IMR-90 (cell line): ENCODE measurements around the gene RRP7A. TPM values are rescaled to one million over a fixed set of nuclear protein-coding genes. Genes with fewer than 3 reads are reported as not detected.

Source experiments
- ATAC-seq: fragments of 200-7000 bp; cut with Tn5 transposase; 2 replicates; pipeline ENCODE4 v1.9.1; 2020; ENCODE audit warnings: low read depth, mild to moderate bottlenecking, moderate library complexity
- BruUV-seq: library from RNA; stranded (reverse); fragments of 400-500 nt; replicated peaks from 2 replicates; lab custom pipeline; 2021; lab: Mats Ljungman, UMichigan
- CTCF ChIA-PET: fragments of 300-600 bp; formaldehyde crosslinking; extraction: SDS; loops from one replicate; lab custom pipeline; 2021; ENCODE audit warnings: antibody characterized with exemption; lab: Yijun Ruan, JAX
- POLR2A ChIA-PET: fragments of 300-600 bp; sonication (Branson Sonifier 250); formaldehyde crosslinking; loops from one replicate; lab custom pipeline; 2022; ENCODE audit warnings: antibody characterized with exemption; ENCODE audit not compliant: unreplicated experiment; lab: Charles Lee
- DNase-seq: peaks from one replicate; pipeline ENCODE4 v3.0.0; 2013
- H2AFZ ChIP-seq: replicated peaks from 2 replicates; pipeline ENCODE3; 2013; ENCODE audit warnings: low read length, mild to moderate bottlenecking; ENCODE audit not compliant: poor library complexity
- H2AK5ac ChIP-seq: 2 replicates; pipeline ENCODE4 v1.6.1; 2013; ENCODE audit warnings: low read depth, low read length, inconsistent platforms
- H2AK9ac ChIP-seq: replicated peaks from 2 replicates; pipeline ENCODE3; 2013; ENCODE audit warnings: mild to moderate bottlenecking, low read depth, low read length, moderate library complexity; ENCODE audit not compliant: poor library complexity
- H2BK120ac ChIP-seq: 2 replicates; pipeline ENCODE4 v1.6.1; 2013; ENCODE audit warnings: low read depth, low read length, inconsistent platforms
- H2BK15ac ChIP-seq: 3 replicates; pipeline ENCODE4 v1.6.1; 2013; ENCODE audit warnings: low read depth, low read length, inconsistent platforms
- H2BK20ac ChIP-seq: 2 replicates; pipeline ENCODE4 v1.6.1; 2013; ENCODE audit warnings: low read depth, mild to moderate bottlenecking, inconsistent platforms, low read length, moderate library complexity
- H2BK5ac ChIP-seq: 2 replicates; pipeline ENCODE4 v1.6.1; 2013; ENCODE audit warnings: mild to moderate bottlenecking, low read depth, low read length, inconsistent platforms; ENCODE audit not compliant: poor library complexity, severe bottlenecking
- H3K14ac ChIP-seq: replicated peaks from 2 replicates; pipeline ENCODE4 v1.6.1; 2013; ENCODE audit warnings: low read depth, low read length, inconsistent platforms
- H3K18ac ChIP-seq: 2 replicates; pipeline ENCODE4 v1.6.1; 2013; ENCODE audit warnings: low read depth, low read length, control low read depth
- H3K23ac ChIP-seq: 2 replicates; pipeline ENCODE4 v1.6.1; 2013; ENCODE audit warnings: low read depth, low read length, inconsistent platforms
- H3K27ac ChIP-seq: 2 replicates; pipeline ENCODE4 v1.5.1; 2013; ENCODE audit warnings: mild to moderate bottlenecking, control low read depth, low read length; ENCODE audit not compliant: insufficient read depth
- H3K27me3 ChIP-seq: 2 replicates; pipeline ENCODE4 v1.6.1; 2013; ENCODE audit warnings: low read length; ENCODE audit not compliant: control insufficient read depth, insufficient read depth
- H3K36me3 ChIP-seq: 2 replicates; pipeline ENCODE4 v1.6.1; 2013; ENCODE audit warnings: low read length, mixed read lengths; ENCODE audit not compliant: control insufficient read depth, insufficient read depth
- H3K4ac ChIP-seq: 2 replicates; pipeline ENCODE4 v1.6.1; 2013; ENCODE audit warnings: low read depth, low read length, inconsistent platforms
- H3K4me1 ChIP-seq: 2 replicates; pipeline ENCODE4 v1.6.1; 2013; ENCODE audit warnings: low read length, mixed read lengths; ENCODE audit not compliant: control insufficient read depth, insufficient read depth
- H3K4me2 ChIP-seq: 2 replicates; pipeline ENCODE4 v1.6.1; 2013; ENCODE audit warnings: low read depth, mild to moderate bottlenecking, control low read depth, low read length, moderate library complexity
- H3K4me3 ChIP-seq: 2 replicates; pipeline ENCODE4 v1.5.1; 2013; ENCODE audit warnings: low read depth, mild to moderate bottlenecking, control low read depth, low read length, moderate library complexity; ENCODE audit not compliant: insufficient read depth
- H3K56ac ChIP-seq: 2 replicates; pipeline ENCODE4 v1.6.1; 2013; ENCODE audit warnings: low read length, inconsistent platforms; ENCODE audit not compliant: insufficient read depth; ENCODE audit errors: extremely low read depth
- H3K79me1 ChIP-seq, 2 experiments: 2 replicates each; pipeline ENCODE4 v1.6.1; 2013; ENCODE audit warnings: low read length in 2 of 2, inconsistent platforms in 1 of 2, low read depth in 1 of 2
- H3K9ac ChIP-seq: 2 replicates; pipeline ENCODE4 v1.6.1; 2013; ENCODE audit warnings: low read depth, low read length, control low read depth
- H3K9me1 ChIP-seq: 2 replicates; pipeline ENCODE4 v1.6.1; 2013; ENCODE audit warnings: low read length, inconsistent platforms; ENCODE audit not compliant: insufficient read depth
- H3K9me3 ChIP-seq: 2 replicates; pipeline ENCODE4 v1.6.1; 2013; ENCODE audit warnings: low read length; ENCODE audit not compliant: control insufficient read depth, insufficient read depth
- H4K20me1 ChIP-seq: 2 replicates; pipeline ENCODE4 v1.6.1; 2013; ENCODE audit warnings: low read length, inconsistent platforms; ENCODE audit not compliant: insufficient read depth
- H4K5ac ChIP-seq: 2 replicates; pipeline ENCODE4 v1.6.1; 2013; ENCODE audit warnings: mild to moderate bottlenecking, low read depth, low read length, control low read depth
- H4K8ac ChIP-seq, 2 experiments: 2 replicates each; pipeline ENCODE4 v1.6.1; 2013; ENCODE audit warnings: low read depth in 2 of 2, low read length in 2 of 2, control low read depth in 1 of 2, inconsistent platforms in 1 of 2
- H4K91ac ChIP-seq: 2 replicates; pipeline ENCODE4 v1.6.1; 2013; ENCODE audit warnings: low read depth, low read length, inconsistent platforms; ENCODE audit not compliant: insufficient read depth
- CHD1 ChIP-seq: IDR thresholded peaks from 2 replicates; pipeline ENCODE4 v1.6.1; 2012; ENCODE audit warnings: low read depth, low read length, improper control_type of control experiment
- MAZ ChIP-seq: IDR thresholded peaks from 2 replicates; pipeline ENCODE4 v1.6.1; 2012; ENCODE audit warnings: low read depth, mild to moderate bottlenecking, low read length, improper control_type of control experiment, moderate library complexity, borderline replicate concordance
- MXI1 ChIP-seq: IDR thresholded peaks from 2 replicates; pipeline ENCODE4 v1.6.1; 2012; ENCODE audit warnings: low read depth, mild to moderate bottlenecking, low read length, moderate library complexity, borderline replicate concordance
- NFE2L2 ChIP-seq: fragments of 150-350 bp; IDR thresholded peaks from 2 replicates; pipeline ENCODE4 v1.6.1; 2016; ENCODE audit warnings: low read depth, mild to moderate bottlenecking, low read length
- RCOR1 ChIP-seq: IDR thresholded peaks from 2 replicates; pipeline ENCODE4 v1.6.1; 2012; ENCODE audit warnings: mild to moderate bottlenecking, low read length, improper control_type of control experiment; ENCODE audit not compliant: insufficient replicate concordance
- WGBS, 2 experiments: methylation state at CpG; one replicate each; pipeline versions ENCODE4 v1.1.5 to v1.1.7; 2013; ENCODE audit warnings: missing lambda C conversion rate in 2 of 2; ENCODE audit not compliant: insufficient read length in 1 of 2; ENCODE audit errors: extremely low coverage in 2 of 2; 5-methylcytosine and 5-hydroxymethylcytosine counted together
- dilution Hi-C: fragments of 300-500 bp; cut with HindIII; formaldehyde crosslinking; loops from one replicate; pipeline ENCODE4 v1.14.3; 2018; ENCODE audit warnings: low sequenced_read_pairs; ENCODE audit not compliant: unreplicated experiment
- in situ Hi-C: fragments of 300-500 bp; cut with MboI; formaldehyde crosslinking; loops from 3 replicates; pipeline ENCODE4 v1.14.3; 2019; ENCODE audit warnings: low sequenced_read_pairs, inconsistent platforms, mixed read lengths
- intact Hi-C: fragments of 100-400 bp; cut with micrococcal nuclease; formaldehyde crosslinking; loops from 2 replicates; pipeline ENCODE4 v1.10.0; 2022
- polyA plus RNA-seq, 3 experiments: library from polyadenylated mRNA; depleted of rRNA; stranded (reverse); fragments of >200 nt; gene quantifications; 2 replicates each; pipeline ENCODE4 v1.2.3, GENCODE V29; 2012; ENCODE audit warnings: low replicate concordance in 1 of 3
- total RNA-seq: library from RNA; depleted of rRNA; stranded (reverse); fragments of >200 nt; gene quantifications from 2 replicates; pipeline ENCODE4 v1.2.3, GENCODE V29; 2012
- TF ChIP-seq, protein P1 (sequence below): fragments of 150-350 bp; IDR thresholded peaks from 2 replicates; pipeline ENCODE4 v1.6.1; 2017; ENCODE audit warnings: mild to moderate bottlenecking, antibody characterized with exemption, low read length, low read depth
- TF ChIP-seq, protein P2 (sequence below): conservative IDR thresholded peaks from 2 replicates; pipeline ENCODE4 v1.5.1; 2012; ENCODE audit warnings: mild to moderate bottlenecking, low read depth, low read length, improper control_type of control experiment

RRP7A gene
- total and polyA plus RNA-seq, 2 of the 4 experiments (the other 2 are of a cell fraction) = 25.5 to 29.2 TPM

DNA sequence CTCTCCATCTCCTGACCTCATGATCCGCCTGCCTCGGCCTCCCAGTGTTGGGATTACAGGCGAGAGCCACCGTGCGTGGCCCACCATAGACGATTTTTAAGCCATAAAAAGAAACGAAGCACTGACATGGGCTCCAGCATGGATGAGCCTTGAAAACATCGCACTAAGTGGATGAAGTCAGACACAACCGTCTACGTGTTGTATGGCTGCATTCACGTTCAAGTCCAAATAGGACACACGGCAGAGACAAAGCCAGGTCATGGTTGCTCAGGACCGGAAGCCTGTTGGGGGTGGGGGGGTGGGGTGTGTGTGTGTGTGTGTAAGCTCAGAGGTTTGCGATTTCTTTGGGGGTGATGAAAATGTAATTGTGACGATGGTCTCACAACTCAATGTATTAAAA lies 10.0 kb downstream of the RRP7A start:
- Histone ChIP-seq H4K5ac (no peak overlapping the region), H3K9me1 (no peaks in the 10 kb centered on the region), H2BK5ac (no peak overlapping the region), H2AK9ac (no peak overlapping the region), H3K9me3 (no peaks in the 10 kb centered on the region), H3K27ac (no peak overlapping the region), H4K20me1 (peaks cover 9% of the 10 kb centered on the region), H3K4me3 (no peak overlapping the region), H4K8ac (no peak overlapping the region), H3K9ac (no peak overlapping the region), H3K4me1 (no peaks in the 10 kb centered on the region), H3K4ac (no peak overlapping the region), H3K56ac (no peak overlapping the region), H3K23ac (no peak overlapping the region), H2BK120ac (no peak overlapping the region), H3K36me3 (peaks cover 12% of the 10 kb centered on the region), H2BK20ac (no peak overlapping the region), H4K91ac (no peak overlapping the region), H3K4me2 (no peak overlapping the region), H3K27me3 (no peaks in the 10 kb centered on the region), H2AK5ac (no peak overlapping the region), H3K14ac (no peak overlapping the region), H3K79me1 (no peaks in the 10 kb centered on the region), H2BK15ac (no peak overlapping the region), H3K18ac (no peak overlapping the region), H2AFZ (no peak overlapping the region)
- WGBS, 2 experiments = 92% methylated on average over 10 of the region's 15 CpGs; no CpG with 5 or more reads in 1 of the 2 experiments
- intact Hi-C loops = no loop called here
- ATAC-seq (no peak), DNase-seq (no peak)
- TF ChIP-seq CHD1 (no peak), MAZ (no peak), MXI1 (no peak), NFE2L2 (no peak), RCOR1 (no peak)
- TF ChIP-seq, protein P1, sequence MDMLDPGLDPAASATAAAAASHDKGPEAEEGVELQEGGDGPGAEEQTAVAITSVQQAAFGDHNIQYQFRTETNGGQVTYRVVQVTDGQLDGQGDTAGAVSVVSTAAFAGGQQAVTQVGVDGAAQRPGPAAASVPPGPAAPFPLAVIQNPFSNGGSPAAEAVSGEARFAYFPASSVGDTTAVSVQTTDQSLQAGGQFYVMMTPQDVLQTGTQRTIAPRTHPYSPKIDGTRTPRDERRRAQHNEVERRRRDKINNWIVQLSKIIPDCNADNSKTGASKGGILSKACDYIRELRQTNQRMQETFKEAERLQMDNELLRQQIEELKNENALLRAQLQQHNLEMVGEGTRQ = no peak
- TF ChIP-seq, protein P2, sequence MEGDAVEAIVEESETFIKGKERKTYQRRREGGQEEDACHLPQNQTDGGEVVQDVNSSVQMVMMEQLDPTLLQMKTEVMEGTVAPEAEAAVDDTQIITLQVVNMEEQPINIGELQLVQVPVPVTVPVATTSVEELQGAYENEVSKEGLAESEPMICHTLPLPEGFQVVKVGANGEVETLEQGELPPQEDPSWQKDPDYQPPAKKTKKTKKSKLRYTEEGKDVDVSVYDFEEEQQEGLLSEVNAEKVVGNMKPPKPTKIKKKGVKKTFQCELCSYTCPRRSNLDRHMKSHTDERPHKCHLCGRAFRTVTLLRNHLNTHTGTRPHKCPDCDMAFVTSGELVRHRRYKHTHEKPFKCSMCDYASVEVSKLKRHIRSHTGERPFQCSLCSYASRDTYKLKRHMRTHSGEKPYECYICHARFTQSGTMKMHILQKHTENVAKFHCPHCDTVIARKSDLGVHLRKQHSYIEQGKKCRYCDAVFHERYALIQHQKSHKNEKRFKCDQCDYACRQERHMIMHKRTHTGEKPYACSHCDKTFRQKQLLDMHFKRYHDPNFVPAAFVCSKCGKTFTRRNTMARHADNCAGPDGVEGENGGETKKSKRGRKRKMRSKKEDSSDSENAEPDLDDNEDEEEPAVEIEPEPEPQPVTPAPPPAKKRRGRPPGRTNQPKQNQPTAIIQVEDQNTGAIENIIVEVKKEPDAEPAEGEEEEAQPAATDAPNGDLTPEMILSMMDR = no peak
- POLR2A ChIA-PET = no interaction called here
- in situ Hi-C loops = no loop called here
- BruUV-seq = no TSS peak
- CTCF ChIA-PET = no interaction called here
- dilution Hi-C loops = no loop called here
